HepG2 (cell line): Measurements from ENCODE around the gene PAIP2. TPM values are rescaled to one million over a fixed set of nuclear protein-coding genes. Genes with fewer than 3 reads are reported as not detected.
A peak's percentile ranks its signal among the peaks of the same experiment; 100 is the strongest.

Experiments
- CBX5 ChIP-seq: sonication (generic); formaldehyde crosslinking; IDR thresholded peaks from 2 replicates; pipeline ENCODE4 v1.4.0; 2020; ENCODE audit warnings: missing genetic modification reagents, borderline replicate concordance
- KDM2A ChIP-seq: sonication (generic); formaldehyde crosslinking; IDR thresholded peaks from 2 replicates; pipeline ENCODE4 v1.4.0; 2020; ENCODE audit warnings: low read depth, missing genetic modification reagents, borderline replicate concordance
- KLF15 ChIP-seq: sonication (generic); formaldehyde crosslinking; IDR thresholded peaks from 2 replicates; pipeline ENCODE4 v1.8.1; 2023; ENCODE audit warnings: borderline replicate concordance, mild to moderate bottlenecking, inconsistent platforms, missing genetic modification reagents, mixed read lengths
- KMT2A ChIP-seq: sonication (generic); formaldehyde crosslinking; IDR thresholded peaks from 2 replicates; pipeline ENCODE4 v1.4.0; 2020; ENCODE audit warnings: missing genetic modification reagents
- LCORL ChIP-seq, 2 experiments: fragments of 450-650 bp in 1 of 2; sonication (generic) in 1 of 2; formaldehyde crosslinking in 1 of 2; IDR thresholded peaks; 2 replicates each; pipeline versions ENCODE4 v1.5.0 to v1.6.1; 2017 to 2020; ENCODE audit warnings: antibody characterized with exemption in 1 of 2, missing genetic modification reagents in 1 of 2
- MBNL3 ChIP-seq: fragments of 250-450 bp; sonication (Bioruptor Pico); conservative IDR thresholded peaks from 2 replicates; pipeline ENCODE4 v1.8.0; 2022; ENCODE audit warnings: mild to moderate bottlenecking, inconsistent platforms
- NR2C2 ChIP-seq: sonication (generic); formaldehyde crosslinking; IDR thresholded peaks from 2 replicates; pipeline ENCODE4 v1.4.0; 2020; ENCODE audit warnings: missing genetic modification reagents, mild to moderate bottlenecking, moderate library complexity, borderline replicate concordance
- POLR2A ChIP-seq, 2 experiments: IDR thresholded peaks; 2 replicates each; pipeline ENCODE4 v1.6.1; 2011; ENCODE audit warnings: low read depth in 2 of 2, low read length in 2 of 2, mild to moderate bottlenecking in 1 of 2, moderate library complexity in 1 of 2; ENCODE audit not compliant: insufficient read depth in 1 of 2
- SNAI1 ChIP-seq: sonication (generic); formaldehyde crosslinking; IDR thresholded peaks from 2 replicates; pipeline ENCODE4 v1.5.0; 2020; ENCODE audit warnings: mild to moderate bottlenecking, missing genetic modification reagents, borderline replicate concordance
- TFDP1 ChIP-seq: IDR thresholded peaks from 2 replicates; pipeline ENCODE4 v1.6.1; 2016; ENCODE audit warnings: missing compliant biosample characterization, missing genetic modification reagents, borderline replicate concordance
- YEATS2 ChIP-seq: sonication (generic); formaldehyde crosslinking; IDR thresholded peaks from 2 replicates; pipeline ENCODE4 v1.4.0; 2020; ENCODE audit warnings: missing genetic modification reagents, borderline replicate concordance
- ZFY ChIP-seq: sonication (generic); formaldehyde crosslinking; IDR thresholded peaks from 2 replicates; pipeline ENCODE4 v1.4.0; 2020; ENCODE audit warnings: missing genetic modification reagents
- ZNF230 ChIP-seq: sonication (generic); formaldehyde crosslinking; IDR thresholded peaks from 2 replicates; pipeline ENCODE4 v1.4.0; 2020; ENCODE audit warnings: mild to moderate bottlenecking, missing genetic modification reagents
- ZNF329 ChIP-seq: sonication (generic); formaldehyde crosslinking; IDR thresholded peaks from 2 replicates; pipeline ENCODE4 v1.9.0; 2021; ENCODE audit warnings: low read depth, mild to moderate bottlenecking, missing genetic modification reagents
- ZNF496 ChIP-seq: sonication (generic); formaldehyde crosslinking; IDR thresholded peaks from 2 replicates; pipeline ENCODE4 v1.8.1; 2023; ENCODE audit warnings: mild to moderate bottlenecking, moderate library complexity, missing genetic modification reagents; ENCODE audit not compliant: insufficient replicate concordance
- ZNF557 ChIP-seq: sonication (generic); formaldehyde crosslinking; IDR thresholded peaks from 2 replicates; pipeline ENCODE4 v1.4.0; 2020; ENCODE audit warnings: missing genetic modification reagents
- ZNF629 ChIP-seq: sonication (generic); formaldehyde crosslinking; conservative IDR thresholded peaks from 2 replicates; pipeline ENCODE4 v1.5.0; 2020; ENCODE audit warnings: missing genetic modification reagents
- ZNF776 ChIP-seq: sonication (generic); formaldehyde crosslinking; IDR thresholded peaks from 2 replicates; pipeline ENCODE4 v1.4.0; 2020; ENCODE audit warnings: mild to moderate bottlenecking, missing genetic modification reagents
- polyA plus RNA-seq, 8 experiments: library from polyadenylated mRNA; depleted of rRNA in 3 of 8; stranded (reverse) in 7 of 8; unstranded in 1 of 8; fragments of >200 nt; fragmentation: Illumina TruSeq in 4 of 8; extraction: Trizol in 4 of 8; gene quantifications; 2 replicates each; pipeline versions ENCODE4 v1.2.1 to v1.2.3, GENCODE V29; 2011 to 2016; ENCODE audit warnings: low read depth in 4 of 8, missing spikeins in 1 of 8, mixed read lengths in 1 of 8; ENCODE audit not compliant: insufficient read depth in 1 of 8
- total RNA-seq, 5 experiments: library from RNA; depleted of rRNA; stranded (reverse); fragments of >200 nt; fragmentation: Illumina TruSeq; extraction: Trizol; gene quantifications; 2 replicates each; pipeline ENCODE4 v1.2.3, GENCODE V29; 2016; ENCODE audit warnings: low read depth in 1 of 5
- TF ChIP-seq, protein P1 (sequence below): sonication (generic); formaldehyde crosslinking; IDR thresholded peaks from 2 replicates; pipeline ENCODE4 v1.8.1; 2023; ENCODE audit warnings: missing genetic modification reagents, inconsistent platforms, borderline replicate concordance
- TF ChIP-seq, protein P2 (sequence below): sonication (generic); formaldehyde crosslinking; IDR thresholded peaks from 2 replicates; pipeline ENCODE4; 2020; ENCODE audit warnings: missing genetic modification reagents, mild to moderate bottlenecking, borderline replicate concordance
- TF ChIP-seq, protein P3 (sequence below): sonication (generic); formaldehyde crosslinking; IDR thresholded peaks from 2 replicates; pipeline ENCODE4 v1.5.1; 2020; ENCODE audit warnings: mild to moderate bottlenecking, missing genetic modification reagents

PAIP2 gene
- total and polyA plus RNA-seq, 2 of the 13 experiments (the other 11 are each of a cell fraction or from before 2014, with no cell fraction given): 61.5 to 76.3 TPM

DNA sequence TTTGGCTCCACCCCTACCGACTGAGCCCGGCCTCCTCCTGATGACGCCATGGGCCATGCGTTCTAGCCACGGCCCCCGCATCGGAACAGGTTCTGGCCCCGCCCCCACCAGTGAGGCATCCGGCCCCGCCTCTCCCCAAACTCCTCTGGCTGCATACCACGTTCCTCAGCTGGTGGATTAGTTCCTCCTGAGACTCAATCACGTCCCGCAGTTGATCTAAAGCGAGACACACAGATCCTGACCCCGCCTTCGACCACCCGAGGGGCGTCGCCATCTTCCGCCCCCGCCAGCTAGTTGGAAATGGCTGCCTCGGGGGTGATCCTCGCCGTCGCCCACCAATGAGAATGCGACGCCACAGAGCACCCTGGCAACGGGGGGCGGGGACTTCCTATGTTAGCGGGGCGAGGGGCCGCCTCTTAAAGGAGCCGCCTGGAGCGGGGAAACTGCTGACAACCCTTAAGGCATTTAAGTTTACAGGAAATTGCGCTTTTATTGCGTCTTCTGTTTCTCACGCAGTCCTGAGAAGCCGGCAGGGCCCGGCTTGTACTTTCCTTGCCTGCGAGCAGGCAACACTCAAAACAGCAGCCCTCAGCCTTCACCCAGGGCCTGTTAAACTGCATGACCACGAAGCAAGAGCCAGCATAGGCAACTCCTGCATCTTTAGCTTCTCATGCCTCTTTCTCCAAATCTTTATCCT lies 62.3 kb downstream of the PAIP2 start, which contains the start of gene SPATA24 (continued):
- TF ChIP-seq SNAI1 (CRISPR knock-in tag) (no peak), MBNL3 (CRISPR knock-in tag) (no peak), ZNF557 (CRISPR knock-in tag) (no peak), ZNF629 (CRISPR knock-in tag) (no peak), ZNF496 (no peak), YEATS2 (peak; percentile 67; the same call in 1 of the 2 replicates), LCORL (IDR thresholded peaks at IDR 0.05) (no peak), LCORL (CRISPR knock-in tag; IDR thresholded peaks at IDR 0.05) (peak; percentile 23; the same call in 1 of the 2 replicates), TFDP1 (CRISPR knock-in tag) (no peak; the same call in 1 of the 2 replicates), KMT2A (0 out of 2 replicates have a peak, but pooled peaks have one; percentile 16), KDM2A (CRISPR knock-in tag) (peak; percentile 83), POLR2A (IDR thresholded peaks at IDR 0.05; ENCODE audit: insufficient read depth in 1 of 2, low read depth in 2 of 2, low read length in 2 of 2) (peak; percentile 56 to 65), ZNF776 (CRISPR knock-in tag) (no peak), KLF15 (CRISPR knock-in tag) (no peak), ZFY (peak; percentile 43; the same call in 1 of the 2 replicates), ZNF230 (CRISPR knock-in tag) (peak; percentile 11; the same call in 1 of the 2 replicates), NR2C2 (CRISPR knock-in tag) (peak; percentile 24; the same call in 1 of the 2 replicates), ZNF329 (no peak), CBX5 (no peak)
- TF ChIP-seq, protein P1, sequence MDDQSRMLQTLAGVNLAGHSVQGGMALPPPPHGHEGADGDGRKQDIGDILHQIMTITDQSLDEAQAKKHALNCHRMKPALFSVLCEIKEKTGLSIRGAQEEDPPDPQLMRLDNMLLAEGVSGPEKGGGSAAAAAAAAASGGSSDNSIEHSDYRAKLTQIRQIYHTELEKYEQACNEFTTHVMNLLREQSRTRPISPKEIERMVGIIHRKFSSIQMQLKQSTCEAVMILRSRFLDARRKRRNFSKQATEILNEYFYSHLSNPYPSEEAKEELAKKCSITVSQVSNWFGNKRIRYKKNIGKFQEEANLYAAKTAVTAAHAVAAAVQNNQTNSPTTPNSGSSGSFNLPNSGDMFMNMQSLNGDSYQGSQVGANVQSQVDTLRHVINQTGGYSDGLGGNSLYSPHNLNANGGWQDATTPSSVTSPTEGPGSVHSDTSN (CRISPR knock-in tag): no peak
- TF ChIP-seq, protein P2, sequence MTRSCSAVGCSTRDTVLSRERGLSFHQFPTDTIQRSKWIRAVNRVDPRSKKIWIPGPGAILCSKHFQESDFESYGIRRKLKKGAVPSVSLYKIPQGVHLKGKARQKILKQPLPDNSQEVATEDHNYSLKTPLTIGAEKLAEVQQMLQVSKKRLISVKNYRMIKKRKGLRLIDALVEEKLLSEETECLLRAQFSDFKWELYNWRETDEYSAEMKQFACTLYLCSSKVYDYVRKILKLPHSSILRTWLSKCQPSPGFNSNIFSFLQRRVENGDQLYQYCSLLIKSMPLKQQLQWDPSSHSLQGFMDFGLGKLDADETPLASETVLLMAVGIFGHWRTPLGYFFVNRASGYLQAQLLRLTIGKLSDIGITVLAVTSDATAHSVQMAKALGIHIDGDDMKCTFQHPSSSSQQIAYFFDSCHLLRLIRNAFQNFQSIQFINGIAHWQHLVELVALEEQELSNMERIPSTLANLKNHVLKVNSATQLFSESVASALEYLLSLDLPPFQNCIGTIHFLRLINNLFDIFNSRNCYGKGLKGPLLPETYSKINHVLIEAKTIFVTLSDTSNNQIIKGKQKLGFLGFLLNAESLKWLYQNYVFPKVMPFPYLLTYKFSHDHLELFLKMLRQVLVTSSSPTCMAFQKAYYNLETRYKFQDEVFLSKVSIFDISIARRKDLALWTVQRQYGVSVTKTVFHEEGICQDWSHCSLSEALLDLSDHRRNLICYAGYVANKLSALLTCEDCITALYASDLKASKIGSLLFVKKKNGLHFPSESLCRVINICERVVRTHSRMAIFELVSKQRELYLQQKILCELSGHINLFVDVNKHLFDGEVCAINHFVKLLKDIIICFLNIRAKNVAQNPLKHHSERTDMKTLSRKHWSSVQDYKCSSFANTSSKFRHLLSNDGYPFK (CRISPR knock-in tag): peak; percentile 82
- TF ChIP-seq, protein P3, sequence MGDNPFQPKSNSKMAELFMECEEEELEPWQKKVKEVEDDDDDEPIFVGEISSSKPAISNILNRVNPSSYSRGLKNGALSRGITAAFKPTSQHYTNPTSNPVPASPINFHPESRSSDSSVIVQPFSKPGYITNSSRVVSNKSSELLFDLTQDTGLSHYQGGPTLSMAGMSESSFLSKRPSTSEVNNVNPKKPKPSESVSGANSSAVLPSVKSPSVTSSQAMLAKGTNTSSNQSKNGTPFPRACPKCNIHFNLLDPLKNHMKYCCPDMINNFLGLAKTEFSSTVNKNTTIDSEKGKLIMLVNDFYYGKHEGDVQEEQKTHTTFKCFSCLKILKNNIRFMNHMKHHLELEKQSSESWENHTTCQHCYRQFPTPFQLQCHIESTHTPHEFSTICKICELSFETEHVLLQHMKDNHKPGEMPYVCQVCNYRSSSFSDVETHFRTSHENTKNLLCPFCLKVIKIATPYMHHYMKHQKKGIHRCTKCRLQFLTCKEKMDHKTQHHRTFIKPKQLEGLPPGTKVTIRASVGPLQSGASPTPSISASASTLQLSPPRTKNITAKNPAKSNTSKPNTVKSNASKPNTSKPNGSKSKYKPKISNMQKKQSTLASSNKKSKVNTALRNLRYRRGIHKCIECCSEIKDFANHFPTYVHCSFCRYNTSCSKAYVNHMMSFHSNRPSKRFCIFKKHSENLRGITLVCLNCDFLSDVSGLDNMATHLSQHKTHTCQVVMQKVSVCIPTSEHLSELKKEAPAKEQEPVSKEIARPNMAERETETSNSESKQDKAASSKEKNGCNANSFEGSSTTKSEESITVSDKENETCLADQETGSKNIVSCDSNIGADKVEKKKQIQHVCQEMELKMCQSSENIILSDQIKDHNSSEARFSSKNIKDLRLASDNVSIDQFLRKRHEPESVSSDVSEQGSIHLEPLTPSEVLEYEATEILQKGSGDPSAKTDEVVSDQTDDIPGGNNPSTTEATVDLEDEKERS (CRISPR knock-in tag): peak; percentile 93
